ENCODE data around the gene KRT15. TPM values are rescaled to one million over a fixed set of nuclear protein-coding genes. Genes with fewer than 3 reads are reported as not detected.

KRT15 gene
- total RNA-seq = 0.65 and 1.1 TPM in 2 replicates

GRCh38 chr17:41518789-41519449 is at the start of gene KRT15:
TSS of gene KRT15 (minus strand) at chr17:41518890. CDS start at chr17:41518827, 63 bp downstream.

GRCh38 chr17:41505007-41505808 is 13.5 kb downstream of the KRT15 start, which contains the start of gene KRT13:
TSS of gene KRT13 (minus strand) at chr17:41505612. CDS start at chr17:41505550, 62 bp downstream.

GRCh38 chr17:41489531-41489930 is 29.2 kb downstream of the KRT15 start, which contains the start of gene KRT36:
TSS of gene KRT36 (minus strand) at chr17:41489910. CDS start at chr17:41489864, 46 bp downstream.

GRCh38 chr17:41481036-41481435 is 37.7 kb downstream of the KRT15 start, which contains the start of gene KRT35:
TSS of gene KRT35 (minus strand) at chr17:41481151. CDS start at chr17:41481097, 54 bp downstream.

GRCh38 chr17:41466988-41467387 is 51.7 kb downstream of the KRT15 start, which contains the start of gene KRT32:
TSS of gene KRT32 (minus strand) at chr17:41467386. CDS start at chr17:41467325, 61 bp downstream.

Other genes with a start within 250 kb of the KRT15 start
- gene KRTAP9-7, start 243.2 kb downstream of the KRT15 start, total RNA-seq = not detected in 2 replicates
- gene KRTAP29-1, start 216.0 kb downstream of the KRT15 start, total RNA-seq = not detected in 2 replicates
- not detected in 2 replicates for gene KRTAP16-1, start 209.6 kb downstream of the KRT15 start, total RNA-seq
- gene KRTAP17-1, start 203.2 kb downstream of the KRT15 start, total RNA-seq = not detected in 2 replicates
- gene KRT33A, start 168.1 kb downstream of the KRT15 start, total RNA-seq = not detected in 2 replicates
- not detected in 2 replicates for gene KRT33B, start 149.1 kb downstream of the KRT15 start, total RNA-seq
- gene KRT34, start 136.6 kb downstream of the KRT15 start, total RNA-seq = 0.91 TPM in 1 of 2 replicates, not detected in the other
- not detected in 2 replicates for gene KRT31, start 121.3 kb downstream of the KRT15 start, total RNA-seq
- gene KRT37, start 94.3 kb downstream of the KRT15 start, total RNA-seq = not detected in 2 replicates
- gene KRT38, start 77.9 kb downstream of the KRT15 start, total RNA-seq = not detected in 2 replicates
- gene KRT32, start 51.5 kb downstream of the KRT15 start, total RNA-seq = not detected in 2 replicates
- gene KRT35, start 37.7 kb downstream of the KRT15 start, total RNA-seq = not detected in 2 replicates
- gene KRT36, start 29.0 kb downstream of the KRT15 start, total RNA-seq = not detected in 2 replicates
- not detected in 2 replicates for gene KRT13, start 13.3 kb downstream of the KRT15 start, total RNA-seq
- gene KRT19, start 9.4 kb upstream of the KRT15 start, total RNA-seq = 23.1 and 78.7 TPM in 2 replicates
- not detected in 2 replicates for gene KRT9, start 53.2 kb upstream of the KRT15 start, total RNA-seq
- gene KRT14, start 68.0 kb upstream of the KRT15 start, total RNA-seq = not detected in 2 replicates
- 0.30 TPM in 1 of 2 replicates, not detected in the other for gene KRT16, start 93.9 kb upstream of the KRT15 start, total RNA-seq
- 0.32 and 0.61 TPM in 2 replicates for gene KRT17, start 105.7 kb upstream of the KRT15 start, total RNA-seq
- gene EIF1, start 170.0 kb upstream of the KRT15 start, total RNA-seq = 93.2 and 112 TPM in 2 replicates
- gene GAST, start 193.4 kb upstream of the KRT15 start, total RNA-seq = not detected in 2 replicates
- under 0.01 and 0.30 TPM in 2 replicates for gene HAP1, start 215.8 kb upstream of the KRT15 start, total RNA-seq